GM21619 (cell line): ENCODE data around the gene DDX24.

ENCODE experiments used
- ATAC-seq: cut with Tn5 transposase; IDR thresholded peaks from one replicate; pipeline ENCODE4 v1.9.1; 2021; ENCODE audit not compliant: unreplicated experiment

DDX24 gene

DNA sequence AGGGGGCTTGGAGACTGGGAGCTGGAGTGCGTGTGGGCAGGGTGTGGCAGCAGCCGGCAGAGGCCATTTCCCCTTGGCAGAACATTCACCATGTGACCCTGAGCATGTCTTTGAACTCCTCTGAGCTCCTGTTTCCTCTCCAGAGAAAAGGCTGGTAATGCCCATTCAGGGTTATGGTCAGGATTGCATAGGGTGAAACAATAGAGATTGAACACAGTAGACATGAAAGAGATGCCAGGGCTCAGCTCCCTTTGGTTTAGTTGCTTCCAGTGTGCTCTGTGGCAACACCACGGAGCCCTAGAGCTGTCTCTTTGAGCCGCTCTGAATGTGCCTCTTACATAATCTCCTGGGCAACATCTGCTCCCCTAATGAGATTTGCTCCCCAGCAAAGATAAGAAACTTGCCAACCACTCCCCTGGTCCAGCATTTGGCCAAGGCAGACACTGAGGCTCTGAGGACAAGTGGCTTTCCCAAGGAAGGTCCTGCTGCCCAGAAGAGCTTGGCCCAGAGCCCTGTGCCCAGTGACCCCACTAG, 34.1 kb upstream of the DDX24 start:
- no peak for ATAC-seq

GRCh38 chr14:94114589-94115057, 33.6 kb upstream of the DDX24 start:
- ATAC-seq, result no peak

- no peak for ATAC-seq
Observed at GRCh38 chr14:94113908-94114588, 33.0 kb upstream of the DDX24 start.

DNA sequence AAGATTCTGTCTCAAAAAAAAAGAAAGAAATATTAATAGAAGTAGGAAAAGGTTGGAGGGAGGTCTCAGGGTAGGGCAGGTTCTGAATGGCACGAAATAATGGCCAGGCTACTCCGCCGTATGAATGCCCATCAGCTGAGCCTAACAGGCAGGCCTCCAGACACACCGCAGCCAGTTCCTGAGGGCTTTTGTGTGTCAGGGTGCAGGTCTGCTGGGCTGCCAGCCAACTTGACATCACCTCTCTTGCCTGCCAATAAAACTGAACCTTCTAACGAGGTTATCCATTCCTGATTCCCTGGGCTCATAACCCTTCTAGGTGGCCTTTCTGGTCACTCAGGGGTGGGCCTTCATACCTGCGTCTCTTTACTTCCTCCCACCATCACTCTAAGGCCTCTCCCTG, 32.5 kb upstream of the DDX24 start:
- ATAC-seq, result no peak

GRCh38 chr14:94113073-94113472, 32.1 kb upstream of the DDX24 start:
- no peak for ATAC-seq

GRCh38 chr14:94112513-94113063, 31.6 kb upstream of the DDX24 start:
- ATAC-seq, result no peak

DNA sequence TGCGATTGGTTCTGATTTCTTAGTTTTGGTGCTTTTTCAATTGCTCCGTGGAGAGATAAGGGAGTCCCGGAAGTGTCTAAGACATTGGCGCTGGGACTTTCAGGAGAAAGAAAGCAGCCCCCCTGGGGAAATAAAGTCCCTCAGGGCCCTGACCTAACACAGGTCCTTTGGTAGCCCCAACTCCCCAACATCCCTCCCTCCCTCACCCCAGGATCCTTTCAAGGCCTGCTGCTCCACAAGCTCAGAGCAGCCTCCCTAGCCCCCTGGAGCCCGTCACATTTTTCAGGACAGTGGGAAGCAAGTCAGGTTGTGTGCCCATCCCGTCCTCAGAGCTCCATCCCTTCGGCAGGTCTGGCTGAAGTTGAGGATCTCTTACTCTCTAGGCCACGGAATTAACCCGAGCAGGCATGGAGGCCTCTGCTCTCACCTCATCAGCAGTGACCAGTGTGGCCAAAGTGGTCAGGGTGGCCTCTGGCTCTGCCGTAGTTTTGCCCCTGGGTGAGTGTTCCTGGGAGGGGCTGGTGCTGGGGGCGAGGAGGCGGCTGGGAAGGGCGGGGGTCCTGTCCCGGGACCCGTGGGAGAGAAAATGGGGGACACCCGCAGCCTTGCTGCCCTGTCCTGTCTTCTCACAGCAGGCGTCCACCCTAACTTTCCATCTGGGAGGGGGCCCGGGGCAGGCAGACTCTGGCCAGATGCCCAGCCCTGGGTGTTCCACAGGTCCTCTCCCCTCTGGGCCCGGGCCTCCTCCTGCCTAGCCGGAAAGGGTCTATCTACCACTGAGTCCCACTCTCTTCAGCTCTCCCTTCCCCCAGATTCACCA, 30.5 kb upstream of the DDX24 start:
- no peak for ATAC-seq

- ATAC-seq, result no peak
Observed at GRCh38 chr14:94110552-94111181, 29.7 kb upstream of the DDX24 start, which contains the start of gene IFI27. TSS of gene IFI27 (plus strand) at chr14:94110736.

GRCh38 chr14:94109915-94110250, 28.9 kb upstream of the DDX24 start:
- no peak for ATAC-seq

GRCh38 chr14:94104731-94105130, 23.7 kb upstream of the DDX24 start:
- no peak for ATAC-seq

GRCh38 chr14:94103554-94104150, 22.6 kb upstream of the DDX24 start:
- ATAC-seq, result no peak

GRCh38 chr14:94102768-94103482, 21.9 kb upstream of the DDX24 start:
- ATAC-seq, result no peak

GRCh38 chr14:94101748-94102147, 20.7 kb upstream of the DDX24 start:
- ATAC-seq, result no peak

DNA sequence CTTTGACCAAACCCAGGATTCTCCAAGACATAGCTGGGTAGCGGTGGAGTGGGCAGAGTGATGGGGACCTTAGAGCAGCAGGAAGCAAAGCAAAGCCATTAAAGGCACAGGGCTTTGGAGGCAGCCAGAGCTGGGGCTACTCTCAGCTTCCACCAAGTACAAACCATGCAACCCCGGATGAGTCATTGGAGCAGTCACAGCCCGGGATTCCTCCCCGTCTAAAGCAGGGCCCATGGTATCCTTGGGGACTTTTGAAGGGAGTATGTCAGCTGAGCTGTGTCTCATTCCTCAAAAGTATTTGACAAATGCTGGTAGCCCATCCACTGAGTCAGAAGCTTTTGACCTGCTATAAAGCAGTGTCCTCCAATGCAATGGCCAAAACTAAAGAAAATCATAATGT, 19.8 kb upstream of the DDX24 start:
- ATAC-seq, result no peak

- no peak for ATAC-seq
Observed at GRCh38 chr14:94099006-94099405, 18.0 kb upstream of the DDX24 start.

- ATAC-seq, result no peak
Observed at GRCh38 chr14:94098326-94098992, 17.5 kb upstream of the DDX24 start.

DNA sequence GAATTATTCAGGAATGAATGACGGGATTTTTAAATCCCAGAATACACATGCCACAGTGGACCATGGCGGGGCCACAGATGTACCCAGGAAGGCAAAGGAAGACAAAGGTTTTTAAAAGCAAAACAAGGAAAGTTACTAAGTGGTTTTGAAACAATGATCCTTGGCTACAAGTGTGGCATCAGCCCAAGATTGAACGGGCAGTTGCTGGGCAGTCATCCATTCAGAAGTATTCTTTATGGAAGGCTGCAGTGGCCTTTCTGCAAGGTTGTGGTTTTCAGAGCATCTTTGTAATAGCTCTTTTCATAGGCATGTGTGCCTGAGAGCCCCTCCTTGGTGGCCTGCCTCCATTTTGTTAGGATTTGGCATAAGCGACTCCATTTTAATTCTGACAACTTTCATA, 16.1 kb upstream of the DDX24 start:
- ATAC-seq, result no peak

DNA sequence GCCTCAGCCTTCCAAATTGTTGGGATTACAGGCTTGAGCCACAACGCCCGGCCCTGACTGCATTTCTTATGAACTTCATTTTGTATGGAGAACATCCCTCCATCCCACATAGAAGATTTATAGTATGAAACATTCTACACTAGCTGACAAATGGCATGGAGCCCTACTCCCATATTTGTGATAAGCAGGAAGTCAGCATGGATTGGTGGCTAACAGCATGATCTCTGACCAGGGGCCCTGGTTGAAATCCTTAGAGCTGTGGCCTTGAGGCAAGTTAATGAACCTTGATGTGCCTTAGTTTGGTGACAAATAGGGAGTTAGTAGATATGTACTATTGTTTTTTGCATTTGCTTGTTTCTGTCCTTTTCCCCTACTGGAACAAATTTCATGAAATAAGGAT, 12.4 kb upstream of the DDX24 start:
- ATAC-seq, result no peak

DNA sequence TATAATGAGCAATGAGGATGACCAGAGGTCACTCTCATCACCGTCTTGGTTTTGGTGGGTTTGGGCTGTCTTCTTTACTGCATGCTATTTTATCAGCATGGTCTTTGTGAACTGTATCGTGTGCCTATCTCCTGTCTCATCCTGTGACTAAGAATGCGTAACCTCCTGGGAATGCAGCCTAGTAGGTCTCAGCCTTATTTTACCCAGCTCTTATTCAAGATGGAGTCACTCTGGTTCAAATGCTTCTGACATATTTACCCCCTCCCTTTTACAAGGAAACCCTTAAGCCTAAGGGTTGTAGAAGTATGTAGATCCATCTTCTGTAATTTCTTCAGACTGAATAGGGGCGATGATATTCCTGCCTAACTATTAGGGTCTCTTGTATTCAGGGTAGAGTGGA, 8.5 kb upstream of the DDX24 start:
- no peak for ATAC-seq

DNA sequence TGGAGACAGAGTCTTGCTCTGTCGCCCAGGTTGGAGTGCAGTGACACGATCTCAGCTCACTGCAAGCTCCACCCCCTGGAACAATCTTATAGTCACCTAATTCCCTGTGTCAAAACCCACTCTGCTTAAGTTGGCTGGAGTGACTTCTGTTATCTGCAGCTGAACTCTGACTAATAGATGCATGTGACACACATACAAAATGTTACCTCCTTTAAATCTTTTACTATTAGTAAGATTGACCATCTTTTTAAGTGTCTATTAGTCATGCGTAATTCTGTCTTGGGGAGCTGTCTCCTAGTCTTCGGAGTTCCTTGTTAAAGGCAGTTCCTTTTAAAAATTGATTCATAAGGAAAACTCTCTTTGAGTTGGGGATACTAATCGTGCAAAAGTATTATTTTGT, 7.5 kb upstream of the DDX24 start:
- no peak for ATAC-seq
